ENCODE results near the gene EMP2. TPM values are rescaled to one million over a fixed set of nuclear protein-coding genes. Genes with fewer than 3 reads are reported as not detected.
"Not testable (repeated sequence)": the region's sequence is repeated elsewhere in the genome, so short reads cannot be mapped to it uniquely, and the experiment has no call there.

Gene EMP2, protein sequence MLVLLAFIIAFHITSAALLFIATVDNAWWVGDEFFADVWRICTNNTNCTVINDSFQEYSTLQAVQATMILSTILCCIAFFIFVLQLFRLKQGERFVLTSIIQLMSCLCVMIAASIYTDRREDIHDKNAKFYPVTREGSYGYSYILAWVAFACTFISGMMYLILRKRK
- total RNA-seq, result not detected

DNA sequence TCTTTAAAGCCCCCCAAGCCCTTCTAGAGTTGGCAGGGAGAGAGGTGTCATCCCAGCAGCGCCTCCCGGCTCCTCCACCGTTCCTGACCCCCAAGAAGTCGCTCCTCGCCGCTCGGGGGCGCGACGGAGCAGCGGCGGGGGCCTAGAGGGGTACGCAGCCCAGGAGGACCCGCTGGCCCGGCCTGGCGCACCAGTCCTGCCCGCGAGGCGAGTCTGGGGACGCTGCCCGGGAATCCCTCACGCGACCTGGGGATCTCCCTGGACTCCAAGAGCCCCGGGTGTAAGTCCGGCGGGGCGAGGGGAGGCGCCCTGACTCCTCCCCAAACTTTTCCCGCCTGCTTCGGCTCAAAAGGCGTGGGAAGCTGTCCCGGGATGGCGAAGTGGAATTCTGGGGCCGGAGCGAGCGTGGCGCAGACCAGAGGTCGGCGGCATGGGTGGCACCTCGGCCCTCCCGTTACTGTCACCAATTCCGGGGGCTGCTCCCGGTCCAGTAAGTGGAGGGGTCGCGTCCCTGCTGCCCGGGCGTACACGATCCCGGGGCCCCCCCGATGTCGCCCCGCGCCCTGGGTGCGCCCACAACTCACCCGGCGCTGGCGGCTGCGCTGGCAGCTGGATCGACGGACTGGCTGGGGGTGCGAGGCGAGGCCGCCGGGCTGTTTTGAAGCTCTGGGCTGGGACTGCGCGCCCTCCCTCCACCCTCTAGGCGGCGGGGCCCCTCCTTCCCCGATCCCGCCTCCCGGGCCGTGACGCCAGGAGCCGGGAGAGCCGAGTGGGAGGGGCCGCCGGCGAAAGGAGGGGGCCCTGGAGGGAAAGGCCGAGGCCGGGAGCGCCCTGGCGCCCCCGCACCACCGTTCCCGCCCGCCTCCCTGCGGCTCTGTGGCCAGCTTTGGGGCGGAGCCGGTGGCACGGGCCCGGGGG, at the start of gene EMP2:
EMP2 (minus strand) TSS at position 634 of the 918 bp plus-strand sequence. CDS start 32,981 bp downstream, outside the sequence.
- Mint-ChIP-seq H3K27me3 (peaks cover 68% of the 10 kb centered on the region), H3K4me1 (no peaks in the 10 kb centered on the region), H3K27ac (no peak within 1 kb of the TSS), H3K36me3 (no peaks in the 10 kb centered on the region), H3K4me3 (no peak within 1 kb of the TSS), H3K9me3 (no peaks in the 10 kb centered on the region)
- no peak for DNase-seq

DNA sequence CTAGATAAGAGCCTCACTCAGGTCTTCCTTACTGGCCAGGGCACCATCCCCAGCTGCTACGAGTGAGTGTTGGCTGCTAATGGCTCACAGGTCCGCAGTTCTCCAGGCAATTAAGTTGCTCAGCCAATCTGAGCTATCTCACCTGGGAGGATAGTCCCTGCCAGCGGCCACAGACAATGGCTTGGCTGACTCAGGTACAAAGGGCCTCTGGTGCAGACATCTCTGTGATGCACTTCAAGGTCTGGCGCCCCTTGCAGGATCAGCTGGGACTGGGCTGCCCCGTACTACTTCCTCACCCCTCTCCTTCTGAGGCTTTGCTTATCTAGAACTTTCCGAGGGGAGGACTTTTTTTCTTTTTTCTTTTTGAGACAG, 49.2 kb upstream of the EMP2 start:
- H3K4me1 Mint-ChIP-seq, result no peaks in the 10 kb centered on the region
- H3K4me3 Mint-ChIP-seq, result no peak overlapping the region

DNA sequence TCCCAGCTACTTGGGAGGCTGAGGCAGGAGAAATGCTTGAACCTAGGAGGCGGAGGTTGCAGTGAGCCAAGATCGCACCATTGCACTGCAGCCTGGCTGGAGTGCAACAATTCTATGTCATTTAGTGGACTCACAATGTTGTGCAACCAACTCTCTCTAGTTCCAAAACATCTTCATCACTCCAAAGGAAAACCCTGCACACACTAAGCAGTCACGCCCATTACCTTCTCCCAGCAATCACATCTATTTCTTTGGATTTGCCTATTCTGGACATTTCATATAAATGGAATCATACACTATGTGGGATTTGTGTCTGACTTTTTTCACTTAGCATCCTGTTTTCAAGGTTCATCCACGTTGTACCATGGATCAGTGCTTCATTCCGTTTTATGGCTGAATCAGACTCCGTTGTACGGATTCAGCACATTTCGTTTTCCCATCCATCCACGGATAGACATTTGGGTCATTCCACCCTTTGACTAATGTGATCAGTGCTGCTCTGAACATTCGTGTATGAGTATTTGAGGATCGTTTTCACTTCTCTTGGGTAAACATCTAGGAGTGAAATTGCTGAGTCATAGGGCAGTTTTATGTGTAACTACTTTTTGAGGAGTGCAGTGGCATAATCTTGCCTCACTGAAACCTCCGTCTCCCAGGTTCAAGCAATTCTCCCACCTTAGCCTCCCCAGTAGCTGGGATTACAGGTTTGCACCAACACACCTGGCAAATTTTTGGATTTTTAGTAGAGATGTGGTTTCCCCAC, 45.4 kb upstream of the EMP2 start:
- DNase-seq, result no peak
- H3K36me3 Mint-ChIP-seq, result no peaks in the 10 kb centered on the region
- H3K4me1 Mint-ChIP-seq, result no peaks in the 10 kb centered on the region
- H3K4me3 Mint-ChIP-seq, result no peak overlapping the region
- H3K27me3 Mint-ChIP-seq, result no peaks in the 10 kb centered on the region
- no peak overlapping the region for H3K27ac Mint-ChIP-seq
- H3K9me3 Mint-ChIP-seq, result no peaks in the 10 kb centered on the region

More for the DNA sequence above, 49.2 kb upstream of the EMP2 start:
- DNase-seq, result no peak
- no peak overlapping the region for H3K27ac Mint-ChIP-seq
- peaks cover 6% of the 10 kb centered on the region for H3K9me3 Mint-ChIP-seq
- no peaks in the 10 kb centered on the region for H3K36me3 Mint-ChIP-seq
- peaks cover 7% of the 10 kb centered on the region for H3K27me3 Mint-ChIP-seq

DNA sequence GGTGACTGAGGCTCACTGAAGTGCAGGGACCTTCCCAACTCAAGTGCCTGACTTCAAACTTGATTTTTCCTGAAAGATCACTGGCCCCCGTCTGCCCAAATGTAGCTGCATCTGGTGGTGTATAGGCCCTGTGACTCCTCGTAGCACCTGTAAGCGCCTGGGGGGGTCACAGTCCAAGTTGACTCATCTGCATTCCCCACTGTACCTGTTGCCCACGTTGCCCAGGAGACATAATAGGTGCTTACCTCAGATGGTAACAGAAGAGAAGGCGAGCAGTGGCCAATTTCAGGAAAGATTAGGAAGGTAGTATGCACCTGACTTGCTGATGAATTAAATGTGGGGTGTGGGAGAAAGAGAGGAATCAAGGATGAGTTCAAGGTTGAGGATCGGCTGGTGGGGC, 44.1 kb upstream of the EMP2 start:
- DNase-seq, result no peak
- Mint-ChIP-seq H3K9me3 (no peaks in the 10 kb centered on the region), H3K27ac (no peak overlapping the region), H3K4me1 (peaks cover under 1% of the 10 kb centered on the region), H3K27me3 (peaks cover 7% of the 10 kb centered on the region), H3K4me3 (no peak overlapping the region), H3K36me3 (no peaks in the 10 kb centered on the region)

DNA sequence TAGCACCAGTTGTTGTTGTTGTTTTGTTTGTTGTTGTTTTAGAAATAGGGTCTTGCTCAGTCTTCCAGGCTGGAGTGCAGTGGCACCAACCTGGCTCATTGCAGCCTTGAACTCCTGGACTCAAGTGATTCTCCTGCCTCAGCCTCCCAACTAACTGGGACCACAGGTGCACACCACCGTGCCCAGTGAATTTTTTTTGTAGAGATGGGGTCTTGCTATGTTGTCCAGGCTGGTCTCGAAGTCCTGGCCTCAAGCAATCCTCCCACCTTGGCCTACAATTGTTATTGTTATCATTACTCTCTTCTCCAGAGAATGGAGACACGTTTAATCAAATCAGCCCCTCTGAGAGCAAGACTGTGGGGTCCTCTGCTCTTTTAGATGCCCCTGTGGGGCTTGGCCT, 42.7 kb upstream of the EMP2 start:
- no peaks in the 10 kb centered on the region for H3K36me3 Mint-ChIP-seq
- H3K27me3 Mint-ChIP-seq, result peaks cover 17% of the 10 kb centered on the region
- H3K27ac Mint-ChIP-seq, result no peak overlapping the region
- no peak for DNase-seq
- H3K9me3 Mint-ChIP-seq, result no peaks in the 10 kb centered on the region
- no peak overlapping the region for H3K4me3 Mint-ChIP-seq
- H3K4me1 Mint-ChIP-seq, result peaks cover 3% of the 10 kb centered on the region

DNA sequence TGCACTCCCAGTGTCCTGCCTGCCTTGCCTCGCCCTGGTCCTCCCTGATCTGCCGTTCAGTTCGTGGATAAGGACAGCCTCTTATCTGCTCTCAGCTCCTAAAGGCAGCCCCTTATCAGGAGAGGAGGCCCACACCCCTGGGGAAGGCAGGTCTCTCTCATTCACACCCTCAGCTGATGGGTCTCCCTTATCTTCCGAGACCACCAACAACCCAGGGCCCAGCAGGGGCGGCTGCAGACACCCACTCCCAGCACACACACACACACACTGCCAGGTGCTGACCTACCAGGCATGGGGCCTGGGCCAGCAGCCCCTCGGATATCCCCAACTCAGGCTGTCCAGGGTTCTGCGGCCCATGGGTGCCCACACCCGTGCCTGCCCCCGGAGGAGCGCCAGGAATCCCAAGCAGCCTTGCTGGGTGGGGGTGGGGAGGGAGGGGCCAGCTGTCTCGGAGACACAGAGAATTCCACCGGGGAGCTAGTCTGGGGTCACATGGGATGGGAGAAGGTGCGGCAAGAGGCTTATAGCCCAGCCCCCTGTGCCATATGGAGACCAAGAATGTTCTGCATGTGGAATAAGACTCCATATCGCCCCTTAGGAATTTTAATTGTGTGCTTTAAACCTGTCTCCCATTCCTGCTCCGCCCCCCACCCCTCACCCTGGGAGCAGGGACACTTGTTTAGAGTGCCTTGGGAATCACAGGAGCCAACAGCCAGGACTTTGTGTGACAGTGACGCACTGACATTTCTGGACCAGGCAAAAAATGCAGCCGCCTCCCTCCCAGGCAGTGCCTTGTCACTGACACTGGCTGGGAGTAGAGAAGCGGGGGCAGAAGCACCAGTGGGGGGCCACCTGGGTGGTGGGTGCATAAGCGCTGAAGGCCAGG, 41.9 kb upstream of the EMP2 start:
- peaks cover 21% of the 10 kb centered on the region for H3K27me3 Mint-ChIP-seq
- no peaks in the 10 kb centered on the region for H3K36me3 Mint-ChIP-seq
- no peak overlapping the region for H3K27ac Mint-ChIP-seq
- H3K9me3 Mint-ChIP-seq, result no peaks in the 10 kb centered on the region
- DNase-seq, result no peak
- peaks cover 3% of the 10 kb centered on the region for H3K4me1 Mint-ChIP-seq
- no peak overlapping the region for H3K4me3 Mint-ChIP-seq

DNA sequence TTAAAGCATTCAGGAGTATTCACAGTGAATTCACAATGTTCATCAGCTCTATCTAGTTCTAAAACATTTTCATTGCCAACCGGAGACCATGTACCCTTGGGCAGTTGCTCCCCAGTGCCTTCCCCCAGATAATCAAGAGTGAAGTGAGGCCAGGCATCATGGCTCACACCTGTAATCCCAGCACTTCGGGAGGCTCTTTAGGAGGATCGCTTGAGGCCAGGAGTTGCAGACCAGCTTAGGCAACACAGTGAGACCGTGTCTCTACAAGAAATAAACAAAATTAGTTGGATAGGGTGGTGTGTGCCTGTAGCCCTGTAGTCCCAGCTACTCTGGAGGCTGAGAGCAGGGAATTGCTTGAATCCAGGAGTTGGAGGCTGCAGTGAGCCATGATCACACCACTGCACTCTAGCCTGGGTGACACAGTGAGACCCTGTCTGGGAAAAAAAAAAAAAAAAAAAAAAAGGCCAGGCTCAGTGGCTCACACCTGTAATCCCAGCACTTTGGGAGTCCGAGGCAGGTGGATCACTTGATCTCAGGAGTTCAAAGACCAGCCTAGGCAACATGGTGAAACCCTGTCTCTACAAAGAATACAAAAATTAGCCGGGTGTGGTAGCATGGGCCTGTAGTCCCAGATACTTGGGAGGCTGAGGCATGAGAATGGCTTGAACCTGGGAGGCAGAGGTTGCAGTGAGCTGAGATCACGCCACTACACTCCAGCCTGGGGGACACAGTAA, 41.0 kb upstream of the EMP2 start:
- H3K36me3 Mint-ChIP-seq, H3K4me1 Mint-ChIP-seq: not testable (repeated sequence)

DNA sequence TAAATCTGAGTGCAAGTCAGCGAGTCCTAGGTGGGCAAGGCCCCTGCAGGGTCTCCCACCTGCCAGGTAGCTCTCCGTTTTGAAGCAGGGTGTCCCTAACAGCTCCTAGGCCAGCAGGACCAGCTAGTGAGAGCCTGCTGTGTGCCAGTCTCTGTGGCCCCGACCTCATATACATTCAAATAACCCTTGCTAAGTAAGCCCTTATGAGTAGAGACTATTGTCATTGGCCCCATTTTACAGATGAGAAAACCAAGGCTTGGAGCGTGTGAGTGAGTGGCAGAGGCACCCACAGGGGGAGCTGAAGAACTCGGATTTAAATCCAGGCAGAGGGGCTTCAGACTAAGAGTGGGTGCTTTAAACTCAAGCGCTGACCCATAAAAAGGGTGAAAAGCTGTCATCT, 39.7 kb upstream of the EMP2 start:
- Mint-ChIP-seq H3K4me1 (peaks cover 3% of the 10 kb centered on the region), H3K27me3 (peaks cover 22% of the 10 kb centered on the region), H3K9me3 (no peaks in the 10 kb centered on the region), H3K4me3 (no peak overlapping the region), H3K27ac (no peak overlapping the region), H3K36me3 (no peaks in the 10 kb centered on the region)
- no peak for DNase-seq

More for the DNA sequence above, 41.0 kb upstream of the EMP2 start:
- H3K4me3 Mint-ChIP-seq, DNase-seq, H3K9me3 Mint-ChIP-seq, H3K27ac Mint-ChIP-seq: not testable (repeated sequence)
- peaks cover 22% of the 10 kb centered on the region for H3K27me3 Mint-ChIP-seq

DNA sequence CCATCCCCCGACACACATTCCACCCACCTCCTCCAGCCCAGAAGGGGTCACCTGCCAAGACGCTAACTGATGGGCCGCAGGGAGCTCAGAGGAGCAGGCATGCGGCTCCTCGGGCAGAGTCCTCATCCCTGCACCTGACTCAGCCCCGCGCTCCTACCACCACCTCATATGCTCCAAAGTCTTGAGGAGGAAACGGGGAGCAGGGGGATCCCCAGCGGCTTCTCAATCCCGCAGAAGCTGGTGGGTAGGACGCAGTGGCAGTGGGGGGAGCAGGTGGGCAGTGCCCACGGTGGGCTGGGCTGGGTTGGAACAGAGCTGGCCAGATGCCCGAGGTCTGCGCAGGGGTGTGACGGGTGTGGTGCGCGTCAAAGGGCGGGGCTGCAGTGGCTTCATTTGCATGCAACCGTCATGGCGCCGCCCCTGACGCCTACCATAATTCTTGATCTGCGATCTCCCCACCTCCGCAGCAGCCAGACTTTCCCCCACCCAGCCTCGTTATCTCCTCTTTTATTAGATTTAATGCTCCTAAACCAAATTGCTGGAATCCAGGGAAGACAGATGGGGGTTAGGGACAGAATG, 39.0 kb upstream of the EMP2 start:
- Mint-ChIP-seq H3K27ac (no peak overlapping the region), H3K4me3 (no peak overlapping the region), H3K4me1 (peaks cover 3% of the 10 kb centered on the region), H3K27me3 (peaks cover 25% of the 10 kb centered on the region), H3K36me3 (no peaks in the 10 kb centered on the region), H3K9me3 (no peaks in the 10 kb centered on the region)
- DNase-seq, result peak; percentile 27

DNA sequence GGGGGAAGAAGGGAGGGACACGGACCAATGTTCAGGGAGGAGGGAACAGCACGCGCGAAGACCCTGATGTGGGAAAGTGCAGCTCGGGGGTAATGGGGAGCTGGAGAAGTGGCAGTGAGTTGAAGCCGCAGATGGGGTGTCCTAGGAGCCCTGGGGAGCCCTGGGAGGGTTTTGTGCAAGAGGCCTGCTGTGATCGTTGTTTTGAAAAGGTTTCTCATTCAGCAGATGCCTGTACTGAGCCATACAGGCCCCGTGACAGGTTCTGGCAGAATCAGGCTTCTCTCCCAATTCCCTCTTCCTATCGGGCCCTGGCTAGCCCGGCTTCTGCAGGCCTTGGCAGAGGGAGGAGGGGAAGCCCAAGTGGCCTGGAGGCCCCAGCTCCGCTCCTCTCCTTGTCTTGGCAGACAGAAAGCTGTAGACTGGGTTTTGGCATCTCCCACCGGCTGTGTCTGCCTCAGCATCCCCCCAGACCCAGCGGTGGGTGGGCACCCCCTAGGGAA, 38.4 kb upstream of the EMP2 start:
- no peak overlapping the region for H3K4me3 Mint-ChIP-seq
- H3K27ac Mint-ChIP-seq, result no peak overlapping the region
- no peaks in the 10 kb centered on the region for H3K9me3 Mint-ChIP-seq
- H3K36me3 Mint-ChIP-seq, result no peaks in the 10 kb centered on the region
- H3K27me3 Mint-ChIP-seq, result peaks cover 25% of the 10 kb centered on the region
- peaks cover 3% of the 10 kb centered on the region for H3K4me1 Mint-ChIP-seq
- no peak for DNase-seq

DNA sequence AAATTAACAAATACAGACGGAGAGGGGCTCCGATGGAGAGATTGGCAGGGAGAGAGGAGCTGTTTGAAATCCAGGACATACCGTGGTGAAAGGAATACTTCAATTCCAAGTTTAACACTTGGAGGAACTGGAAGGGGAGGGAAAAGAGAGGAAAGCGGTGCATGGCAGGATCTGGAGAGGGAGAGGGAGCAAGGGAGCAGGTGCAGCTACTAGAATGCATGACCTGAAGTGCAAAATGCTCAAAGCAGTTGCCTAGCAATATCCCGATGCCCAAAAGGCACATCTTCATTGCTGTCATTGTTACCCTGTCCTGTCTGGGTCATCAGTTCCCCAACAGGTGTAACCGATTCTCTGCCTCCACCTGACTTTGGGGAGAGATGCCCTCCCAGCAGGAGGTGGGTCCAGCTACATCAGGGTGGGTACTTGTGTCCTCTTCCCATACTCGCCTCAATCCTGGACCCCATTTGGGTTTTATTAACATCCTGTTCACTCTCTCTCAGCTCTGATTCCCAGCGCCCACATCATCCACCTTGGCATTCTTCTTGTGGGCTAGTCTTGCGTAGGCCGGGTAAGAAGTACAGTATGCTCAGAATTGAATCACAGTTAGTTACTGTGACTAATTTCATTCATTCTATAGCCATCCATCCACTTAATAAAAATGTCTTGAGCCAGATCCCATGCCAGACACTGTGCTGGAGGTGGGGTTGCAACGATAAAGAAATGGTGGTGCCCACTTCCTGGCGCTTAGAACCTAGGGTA, 37.4 kb upstream of the EMP2 start:
- Mint-ChIP-seq H3K4me1 (peaks cover 3% of the 10 kb centered on the region), H3K4me3 (no peak overlapping the region), H3K27me3 (peaks cover 25% of the 10 kb centered on the region), H3K27ac (no peak overlapping the region), H3K36me3 (no peaks in the 10 kb centered on the region), H3K9me3 (no peaks in the 10 kb centered on the region)
- DNase-seq, result no peak

DNA sequence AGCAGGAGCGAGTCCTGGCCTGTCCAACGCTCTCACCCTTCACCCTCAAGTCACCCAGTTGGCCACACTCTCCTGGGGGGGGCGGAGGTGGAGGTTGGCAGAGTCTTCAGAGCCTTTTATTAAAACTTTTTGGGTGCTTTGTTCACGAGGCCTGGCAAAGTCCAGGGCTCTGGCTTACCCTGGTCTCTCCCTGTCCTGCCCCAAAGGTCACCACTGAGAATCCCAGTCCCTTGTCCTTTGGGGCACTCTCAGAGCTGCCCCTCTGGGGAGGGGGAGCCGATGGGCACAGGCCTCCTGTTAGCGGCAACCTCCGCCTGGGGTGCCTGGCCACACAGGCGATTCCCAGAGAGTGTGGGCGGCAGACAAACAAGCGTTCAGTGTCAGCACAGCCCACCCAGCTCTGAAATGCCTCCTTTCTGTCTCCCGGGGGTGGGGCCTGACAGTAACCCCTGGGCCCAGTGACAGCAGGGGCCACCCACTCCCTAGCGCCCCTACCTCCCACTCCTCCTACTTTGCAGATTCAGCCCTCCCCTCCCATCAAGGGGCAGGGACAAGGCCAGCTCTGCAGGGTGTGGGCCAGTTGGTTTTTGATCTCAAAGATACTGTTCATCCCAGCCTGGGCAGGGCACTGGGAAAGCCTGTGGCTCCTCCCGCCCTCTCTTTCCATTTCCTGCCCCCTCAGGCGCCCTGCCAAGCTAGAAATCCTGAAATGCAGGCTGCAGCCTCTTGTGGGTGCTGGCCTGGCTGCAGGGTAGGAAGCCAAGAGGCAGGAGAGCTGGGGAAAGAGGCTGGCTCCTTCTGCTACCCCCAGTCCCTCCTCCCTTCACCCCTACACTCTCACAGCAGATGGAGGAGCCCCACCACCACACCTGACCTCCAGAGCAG, 36.6 kb upstream of the EMP2 start:
- no peaks in the 10 kb centered on the region for H3K9me3 Mint-ChIP-seq

More for the DNA sequence above, 36.6 kb upstream of the EMP2 start:
- Mint-ChIP-seq H3K27me3 (peaks cover 26% of the 10 kb centered on the region), H3K36me3 (no peaks in the 10 kb centered on the region), H3K4me1 (peaks cover 3% of the 10 kb centered on the region), H3K27ac (no peak overlapping the region), H3K4me3 (no peak overlapping the region)
- DNase-seq, result no peak

All from activated naive CD8-positive, alpha-beta T cell treated with anti-CD3 and anti-CD28 coated beads for 36 hours (primary cell).